Hepatocyte (in vitro differentiated cells): Measurements from ENCODE around the gene HNF1A.

Experiments
- EZH2 ChIP-seq: fragments of 200-600 bp; sonication (generic); IDR thresholded peaks from 2 replicates; pipeline ENCODE4 v1.6.1; 2016; ENCODE audit warnings: antibody characterized with exemption, mild to moderate bottlenecking, borderline replicate concordance
- TF ChIP-seq, protein P1 (sequence below): fragments of 200-600 bp; sonication (generic); IDR thresholded peaks from 2 replicates; pipeline ENCODE4 v1.5.1; 2016; ENCODE audit warnings: antibody characterized with exemption, mild to moderate bottlenecking; ENCODE audit not compliant: poor library complexity

DNA sequence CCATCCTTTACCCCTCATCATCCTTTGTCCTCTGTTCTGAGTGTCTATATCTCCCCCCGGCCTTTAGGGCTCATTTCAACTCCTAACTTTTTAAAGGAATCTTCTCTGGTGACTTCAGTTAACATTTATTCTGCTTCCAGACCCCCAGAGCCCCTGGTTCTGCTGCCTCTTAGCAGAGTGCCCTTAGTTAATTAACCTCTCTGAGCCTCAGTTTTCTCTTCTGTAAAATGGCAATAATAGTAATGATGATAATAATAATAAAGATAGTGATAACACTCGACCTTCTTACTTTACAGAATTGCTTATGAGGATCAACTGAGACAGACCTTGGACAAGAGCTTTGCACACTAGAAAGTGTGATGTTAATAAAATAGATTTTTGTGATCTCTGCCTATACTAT lies 44.4 kb downstream of the HNF1A start:
- TF ChIP-seq, protein P1, sequence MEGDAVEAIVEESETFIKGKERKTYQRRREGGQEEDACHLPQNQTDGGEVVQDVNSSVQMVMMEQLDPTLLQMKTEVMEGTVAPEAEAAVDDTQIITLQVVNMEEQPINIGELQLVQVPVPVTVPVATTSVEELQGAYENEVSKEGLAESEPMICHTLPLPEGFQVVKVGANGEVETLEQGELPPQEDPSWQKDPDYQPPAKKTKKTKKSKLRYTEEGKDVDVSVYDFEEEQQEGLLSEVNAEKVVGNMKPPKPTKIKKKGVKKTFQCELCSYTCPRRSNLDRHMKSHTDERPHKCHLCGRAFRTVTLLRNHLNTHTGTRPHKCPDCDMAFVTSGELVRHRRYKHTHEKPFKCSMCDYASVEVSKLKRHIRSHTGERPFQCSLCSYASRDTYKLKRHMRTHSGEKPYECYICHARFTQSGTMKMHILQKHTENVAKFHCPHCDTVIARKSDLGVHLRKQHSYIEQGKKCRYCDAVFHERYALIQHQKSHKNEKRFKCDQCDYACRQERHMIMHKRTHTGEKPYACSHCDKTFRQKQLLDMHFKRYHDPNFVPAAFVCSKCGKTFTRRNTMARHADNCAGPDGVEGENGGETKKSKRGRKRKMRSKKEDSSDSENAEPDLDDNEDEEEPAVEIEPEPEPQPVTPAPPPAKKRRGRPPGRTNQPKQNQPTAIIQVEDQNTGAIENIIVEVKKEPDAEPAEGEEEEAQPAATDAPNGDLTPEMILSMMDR, result no peak
- no peak for TF ChIP-seq EZH2
